SK-N-MC (cell line): ENCODE measurements around the gene NHSL1.

Experiments
- DNase-seq: peaks from one replicate; pipeline ENCODE4 v3.0.0-alpha.2; 2011; ENCODE audit warnings: low read depth, low spot score
- H3K27ac ChIP-seq: fragments of 200-600 bp; sonication (generic); 2 replicates; pipeline ENCODE4 v1.5.1; 2016; ENCODE audit warnings: mixed run types
- H3K36me3 ChIP-seq: fragments of 200-600 bp; sonication (generic); 2 replicates; pipeline ENCODE4 v1.6.1; 2017; ENCODE audit warnings: antibody characterized with exemption, low read length, mixed read lengths; ENCODE audit not compliant: insufficient read depth
- H3K4me3 ChIP-seq: fragments of 200-600 bp; sonication (generic); 2 replicates; pipeline ENCODE4 v1.5.1; 2016
- H3K9ac ChIP-seq: fragments of 200-600 bp; sonication (generic); 2 replicates; pipeline ENCODE4 v1.8.0; 2017; ENCODE audit warnings: mixed run types, mixed read lengths; ENCODE audit not compliant: insufficient read length
- H3K9me3 ChIP-seq: fragments of 200-600 bp; sonication (generic); 2 replicates; pipeline ENCODE4 v1.6.1; 2017; ENCODE audit warnings: low read depth, mild to moderate bottlenecking, antibody characterized with exemption, low read length, moderate library complexity, mixed read lengths
- EZH2 ChIP-seq: fragments of 200-600 bp; sonication (generic); IDR thresholded peaks from one replicate; pipeline ENCODE4 v1.6.1; 2017; ENCODE audit warnings: antibody characterized with exemption
- FOXP2 ChIP-seq: optimal IDR thresholded peaks from 2 replicates; pipeline ENCODE3; 2011; ENCODE audit warnings: mild to moderate bottlenecking, moderate library complexity; ENCODE audit not compliant: insufficient read depth; ENCODE audit errors: extremely low read length, control extremely low read depth
- POLR2AphosphoS5 ChIP-seq: IDR thresholded peaks from 2 replicates; pipeline ENCODE4 v1.6.1; 2012; ENCODE audit warnings: mild to moderate bottlenecking, low read depth, low read length, borderline replicate concordance

The NHSL1 gene

GRCh38 chr6:138403801-138404665 lies 95.3 kb downstream of the NHSL1 start, which contains the start of gene HEBP2:
Gene HEBP2 (plus strand): TSS chr6:138404223. CDS start chr6:138404496, 273 bp downstream.
- H3K9me3 ChIP-seq = no peaks in the 10 kb centered on the region
- DNase-seq = no peak
- H3K36me3 ChIP-seq = peaks cover 2% of the 10 kb centered on the region; the same call in 1 of the 2 replicates
- peak within 1 kb of the TSS; percentile 97 for H3K4me3 ChIP-seq
- TF ChIP-seq EZH2 (no peak), POLR2AphosphoS5 (peak; percentile 68)
- H3K9ac ChIP-seq = peak within 1 kb of the TSS; percentile 79
- H3K27ac ChIP-seq = 0 out of 2 replicates have a peak within 1 kb of the TSS, but pooled peaks have one; percentile 45

DNA sequence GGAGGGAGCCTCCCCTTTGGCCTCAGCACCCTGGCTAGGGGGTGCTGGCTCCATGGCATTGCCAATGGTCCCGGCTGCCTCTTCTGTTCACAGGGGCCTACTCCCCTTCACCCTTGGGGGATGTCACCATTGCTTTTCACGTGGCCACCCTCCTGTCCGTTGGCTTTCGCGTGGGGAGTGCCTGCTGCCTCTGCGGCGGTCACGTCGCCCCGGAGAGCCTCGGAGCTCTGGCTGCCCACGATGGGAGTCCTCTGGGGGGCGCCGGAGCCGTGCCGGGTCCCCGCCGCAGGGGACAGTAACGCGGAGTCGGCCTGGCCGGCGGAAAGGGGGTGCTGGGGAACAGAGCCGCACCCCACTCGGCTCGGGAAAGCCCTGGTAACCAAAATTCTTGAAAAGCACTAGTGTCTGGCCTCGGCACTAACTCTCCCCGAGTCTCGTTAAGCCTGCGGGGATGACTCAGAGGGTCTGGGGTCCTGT lies 95.9 kb downstream of the NHSL1 start:
- DNase-seq = no peak
- H3K27ac ChIP-seq = no peak overlapping the region
- TF ChIP-seq EZH2 = no peak
- no peak for TF ChIP-seq POLR2AphosphoS5
- no peak for TF ChIP-seq FOXP2
- H3K9me3 ChIP-seq = no peaks in the 10 kb centered on the region
- H3K9ac ChIP-seq = peak overlapping the region; percentile 79
- peak overlapping the region; percentile 97 for H3K4me3 ChIP-seq
- H3K36me3 ChIP-seq = peaks cover 2% of the 10 kb centered on the region; the same call in 1 of the 2 replicates

DNA sequence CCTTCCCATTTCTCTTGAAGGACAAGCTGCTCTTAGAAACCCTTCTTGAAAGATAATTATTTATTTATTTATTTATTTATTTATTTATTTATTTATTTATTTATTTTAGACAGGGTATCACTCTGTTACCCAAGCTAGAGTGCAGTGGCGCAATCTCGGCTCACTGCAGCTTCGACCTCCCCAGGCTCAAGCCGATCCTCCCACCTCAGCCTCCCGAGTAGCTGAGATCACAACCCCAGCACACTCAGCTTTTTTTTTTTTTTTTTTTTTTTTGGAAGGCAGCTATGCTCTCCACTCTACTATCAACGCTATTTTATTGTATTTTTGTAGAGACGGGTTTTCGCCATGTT lies 96.5 kb downstream of the NHSL1 start:
- Histone ChIP-seq H3K4me3 (peak overlapping the region; percentile 97), H3K36me3 (peaks cover 2% of the 10 kb centered on the region; the same call in 1 of the 2 replicates), H3K27ac (no peak overlapping the region), H3K9me3 (no peaks in the 10 kb centered on the region), H3K9ac (no peak overlapping the region)
- TF ChIP-seq EZH2 (no peak), POLR2AphosphoS5 (no peak), FOXP2 (no peak)
- DNase-seq = no peak

DNA sequence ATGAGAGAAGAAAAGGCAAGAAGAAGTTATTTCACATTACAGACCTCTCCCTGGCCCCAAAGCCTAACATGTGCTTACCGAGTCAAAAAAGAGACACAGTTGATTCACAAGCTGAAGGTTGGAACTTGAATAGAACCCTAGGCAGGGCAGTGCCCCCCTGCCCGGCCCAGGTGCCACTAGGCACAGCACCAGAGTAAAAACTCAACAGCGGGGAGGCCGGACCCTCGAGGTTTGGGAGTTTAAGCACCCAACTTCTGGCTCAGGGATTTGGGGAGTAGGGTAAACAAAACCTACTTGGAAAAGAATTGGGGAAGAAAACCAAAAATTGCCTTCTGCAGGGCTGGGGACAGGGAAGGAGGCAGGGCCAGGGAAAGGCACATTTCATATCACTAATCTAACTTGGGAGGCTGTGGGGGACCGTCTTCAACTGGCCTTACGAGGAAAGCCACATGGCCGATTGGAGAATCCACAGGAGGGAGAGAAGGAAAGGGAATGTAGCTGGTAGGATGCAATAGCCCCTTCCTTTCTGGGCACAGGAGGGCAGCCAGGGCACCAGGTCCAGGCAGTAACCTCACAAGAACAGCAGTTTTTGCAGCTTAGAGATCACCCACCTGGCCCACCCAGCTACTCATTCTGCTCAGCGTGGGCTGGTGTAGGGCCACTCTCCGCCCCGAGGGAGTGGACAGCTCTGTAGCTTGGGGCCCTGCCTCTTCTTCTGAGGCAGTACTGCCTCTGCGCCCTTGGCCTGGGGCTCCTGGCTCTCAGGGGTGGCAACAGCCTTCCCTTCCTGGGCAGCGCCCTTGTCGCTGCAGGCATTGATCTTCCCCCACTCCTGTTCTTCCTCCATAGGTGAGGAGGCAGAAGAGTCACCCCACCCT lies 97.1 kb downstream of the NHSL1 start:
- no peak overlapping the region for H3K4me3 ChIP-seq
- H3K9me3 ChIP-seq = no peaks in the 10 kb centered on the region
- TF ChIP-seq FOXP2 = no peak
- no peak for TF ChIP-seq POLR2AphosphoS5
- TF ChIP-seq EZH2 = no peak
- H3K9ac ChIP-seq = no peak overlapping the region
- no peak overlapping the region for H3K27ac ChIP-seq
- H3K36me3 ChIP-seq = peaks cover 2% of the 10 kb centered on the region; the same call in 1 of the 2 replicates
- no peak for DNase-seq

- no peak overlapping the region for H3K4me3 ChIP-seq
- H3K9me3 ChIP-seq = no peaks in the 10 kb centered on the region
- no peaks in the 10 kb centered on the region for H3K36me3 ChIP-seq
- TF ChIP-seq EZH2 = no peak
- no peak for TF ChIP-seq POLR2AphosphoS5
- no peak for TF ChIP-seq FOXP2
- no peak for DNase-seq
- no peak overlapping the region for H3K27ac ChIP-seq
- no peak overlapping the region for H3K9ac ChIP-seq
Measured at GRCh38 chr6:138400326-138400725, 99.0 kb downstream of the NHSL1 start.

GRCh38 chr6:138397128-138398122 lies 101.9 kb downstream of the NHSL1 start:
- Histone ChIP-seq H3K36me3 (no peaks in the 10 kb centered on the region), H3K9me3 (no peaks in the 10 kb centered on the region), H3K9ac (no peak overlapping the region), H3K4me3 (no peak overlapping the region), H3K27ac (no peak overlapping the region)
- no peak for DNase-seq
- TF ChIP-seq FOXP2 (no peak), POLR2AphosphoS5 (no peak), EZH2 (no peak)

GRCh38 chr6:138396709-138397108 lies 102.6 kb downstream of the NHSL1 start:
- no peaks in the 10 kb centered on the region for H3K36me3 ChIP-seq
- H3K9me3 ChIP-seq = no peaks in the 10 kb centered on the region
- H3K27ac ChIP-seq = no peak overlapping the region
- no peak for DNase-seq
- no peak overlapping the region for H3K4me3 ChIP-seq
- H3K9ac ChIP-seq = no peak overlapping the region
- TF ChIP-seq FOXP2 (no peak), POLR2AphosphoS5 (no peak), EZH2 (no peak)
